T-helper 17 cell (primary cell): ENCODE results near the gene CHD9. TPM values are rescaled to one million over a fixed set of nuclear protein-coding genes. Genes with fewer than 3 reads are reported as not detected.
A peak's percentile ranks its signal among the peaks of the same experiment; 100 is the strongest.
"Not testable (repeated sequence)": the region's sequence is repeated elsewhere in the genome, so short reads cannot be mapped to it uniquely, and the experiment has no call there.

ENCODE experiments used
- ATAC-seq: fragments of 150-1000 bp; cut with Tn5 transposase; 2 replicates; pipeline ENCODE4 v1.10.0; 2021; ENCODE audit warnings: mild to moderate bottlenecking, moderate library complexity
- DNase-seq, 3 donors: peaks; one replicate each; pipeline versions ENCODE4 v3.0.0 to v3.0.0-alpha.2; 2020 to 2021
- H3K9me3 ChIP-seq: one replicate; pipeline ENCODE4 v1.7.0; 2013; ENCODE audit warnings: low read length, mild to moderate bottlenecking; ENCODE audit not compliant: control insufficient read depth, poor library complexity, severe bottlenecking
- H3K27ac Mint-ChIP-seq: one replicate; pipeline ENCODE4 v1.8.0; 2022; ENCODE audit warnings: mild to moderate bottlenecking, moderate library complexity, mixed read lengths
- H3K27me3 Mint-ChIP-seq: one replicate; pipeline ENCODE4 v1.8.0; 2022; ENCODE audit warnings: mixed read lengths
- H3K36me3 Mint-ChIP-seq: one replicate; pipeline ENCODE4 v1.8.0; 2022; ENCODE audit warnings: low read depth, mixed read lengths
- H3K4me1 Mint-ChIP-seq: one replicate; pipeline ENCODE4 v1.8.0; 2022; ENCODE audit warnings: mild to moderate bottlenecking, mixed read lengths
- H3K4me3 Mint-ChIP-seq: one replicate; pipeline ENCODE4 v1.8.0; 2022; ENCODE audit warnings: mild to moderate bottlenecking, moderate library complexity, mixed read lengths
- total RNA-seq, 4 donors: library from RNA in 2 of 4; stranded (reverse) in 2 of 4; gene quantifications; one replicate each; pipeline ENCODE4 v1.2.3 and lab custom pipeline; 2022 to 2026

Gene CHD9
- total RNA-seq, 2 donors from 2014 or later, result 32.4 to 33.3 TPM

DNA sequence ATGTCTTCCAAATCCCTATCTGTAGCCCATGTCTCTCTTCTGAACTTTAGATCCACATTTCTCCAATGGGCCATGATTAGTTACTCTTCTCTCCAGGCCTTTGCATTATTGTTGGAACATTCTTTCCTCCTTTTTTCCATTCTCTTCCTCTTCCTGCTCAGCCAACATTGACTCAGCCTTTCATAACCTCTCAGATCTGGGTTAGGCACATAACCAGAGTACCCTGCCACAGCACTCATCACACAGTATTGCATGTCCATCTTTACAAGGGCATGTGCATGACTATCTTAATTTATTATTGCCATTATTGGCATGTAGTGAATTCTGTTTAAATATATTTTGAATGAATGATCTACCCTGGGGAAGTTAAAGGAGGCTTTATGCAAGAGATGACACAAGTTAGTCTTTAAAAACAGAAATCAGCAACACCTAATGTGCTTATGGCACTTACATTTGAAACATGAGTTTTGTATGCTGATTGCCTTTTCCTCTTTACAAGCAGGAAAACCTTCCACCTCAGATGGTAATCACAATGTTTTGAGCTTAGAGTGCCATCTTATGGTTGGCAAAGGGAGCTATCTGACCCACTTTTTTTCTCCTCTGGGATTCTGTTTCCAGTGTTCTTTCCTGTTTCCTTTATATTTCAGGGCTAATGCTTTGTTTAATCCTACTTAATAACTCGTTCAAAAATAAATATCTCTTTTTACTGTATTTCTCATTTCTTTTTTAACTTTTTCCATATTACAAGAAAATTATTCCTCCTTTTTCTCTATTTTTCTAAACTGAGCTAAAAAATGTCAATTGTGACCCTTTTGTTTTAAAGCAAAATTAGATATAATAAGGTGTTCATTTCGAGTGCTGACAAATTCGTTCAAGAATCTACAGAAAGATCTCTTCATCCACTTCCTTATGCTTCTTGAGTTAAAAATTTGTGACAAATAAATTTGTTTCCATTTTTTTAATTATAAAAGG is 228.5 kb downstream of the CHD9 start:
- H3K9me3 ChIP-seq, result no peaks in the 10 kb centered on the region
- Mint-ChIP-seq H3K27me3 (no peaks in the 10 kb centered on the region), H3K4me3 (no peak overlapping the region), H3K27ac (no peak overlapping the region), H3K36me3 (peaks cover 3% of the 10 kb centered on the region), H3K4me1 (peaks cover 2% of the 10 kb centered on the region)
- ATAC-seq (no peak), DNase-seq (no peak)

DNA sequence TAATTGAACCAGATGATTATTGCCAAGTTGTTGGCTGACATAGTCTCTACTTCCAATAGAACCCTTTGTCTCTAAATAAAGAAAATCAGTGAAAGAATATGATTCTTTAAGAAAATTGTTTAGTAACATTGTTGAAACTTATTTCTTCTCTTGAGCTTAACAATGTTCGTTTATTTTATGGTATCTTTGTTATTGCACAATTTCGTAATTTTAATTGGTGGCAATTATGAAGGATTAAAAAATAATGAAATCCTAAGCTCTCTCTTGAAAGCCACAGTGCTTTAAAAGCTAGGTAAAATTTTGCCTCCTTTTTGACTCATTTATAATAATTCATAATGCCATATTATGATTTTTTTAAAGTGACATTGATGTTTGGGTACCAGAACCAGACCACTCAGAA is 230.4 kb downstream of the CHD9 start:
- no peak overlapping the region for H3K27ac Mint-ChIP-seq

DNA sequence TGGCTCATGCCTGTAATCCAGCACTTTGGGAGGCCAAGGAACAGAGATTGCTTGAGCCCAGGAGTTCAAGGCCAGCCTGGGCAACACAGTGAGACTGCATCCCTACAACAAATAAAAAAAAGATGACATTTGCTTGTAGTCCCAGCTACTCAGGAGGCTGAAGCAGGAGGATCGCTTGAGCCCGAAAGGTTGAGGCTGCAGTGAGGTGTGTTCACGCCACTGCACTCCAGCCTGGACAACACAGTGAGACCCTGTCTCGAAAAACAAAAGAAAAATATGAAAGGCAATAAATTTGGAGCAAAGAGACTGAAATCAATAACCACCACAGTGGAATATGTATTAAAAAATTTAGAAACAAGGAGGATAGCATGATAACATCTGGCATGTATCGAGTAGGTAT is 235.7 kb downstream of the CHD9 start:
- no peak for ATAC-seq
- H3K36me3 Mint-ChIP-seq, result peaks cover 6% of the 10 kb centered on the region
- DNase-seq, result no peak
- peaks cover 6% of the 10 kb centered on the region for H3K4me1 Mint-ChIP-seq
- H3K27me3 Mint-ChIP-seq, result no peaks in the 10 kb centered on the region
- H3K27ac Mint-ChIP-seq, result peak overlapping the region; percentile 93
- no peaks in the 10 kb centered on the region for H3K9me3 ChIP-seq
- H3K4me3 Mint-ChIP-seq, result no peak overlapping the region

More for the DNA sequence above, 230.4 kb downstream of the CHD9 start:
- H3K4me1 Mint-ChIP-seq, result peaks cover 3% of the 10 kb centered on the region
- no peak overlapping the region for H3K4me3 Mint-ChIP-seq
- no peak for DNase-seq
- H3K9me3 ChIP-seq, result no peaks in the 10 kb centered on the region
- peaks cover 4% of the 10 kb centered on the region for H3K36me3 Mint-ChIP-seq
- ATAC-seq, result no peak
- no peaks in the 10 kb centered on the region for H3K27me3 Mint-ChIP-seq

DNA sequence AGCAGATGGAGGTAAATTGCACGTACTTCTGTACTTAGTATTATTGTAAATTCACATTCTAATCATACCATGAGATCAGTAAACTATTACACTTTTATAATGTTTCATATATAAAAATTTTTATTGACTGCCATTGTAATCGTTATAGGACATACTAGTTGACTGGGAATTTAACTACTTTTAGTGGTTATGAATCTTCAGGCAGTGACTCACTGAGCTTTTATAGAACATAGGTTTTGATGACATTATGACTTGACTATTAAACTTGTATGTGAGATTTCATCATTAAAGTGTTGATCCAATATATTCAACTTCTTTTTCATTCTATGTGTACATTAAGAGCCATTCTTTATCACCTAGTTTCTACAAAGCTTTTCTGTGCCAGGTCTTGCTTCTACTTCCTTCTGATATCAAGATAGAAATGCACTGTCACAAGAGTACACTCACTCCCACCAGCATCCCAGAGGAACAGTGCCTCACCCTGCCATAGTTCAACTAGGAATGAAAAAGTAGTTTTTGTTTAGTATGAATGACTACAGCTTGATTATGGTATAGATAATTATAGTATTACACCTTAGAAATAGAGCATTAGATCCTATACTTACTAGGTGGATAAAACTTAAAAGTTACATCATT is 237.1 kb downstream of the CHD9 start:
- H3K9me3 ChIP-seq, result no peaks in the 10 kb centered on the region
- Mint-ChIP-seq H3K27me3 (no peaks in the 10 kb centered on the region), H3K27ac (no peak overlapping the region), H3K4me3 (no peak overlapping the region), H3K4me1 (peaks cover 6% of the 10 kb centered on the region), H3K36me3 (peaks cover 10% of the 10 kb centered on the region)
- ATAC-seq (no peak), DNase-seq (no peak)

DNA sequence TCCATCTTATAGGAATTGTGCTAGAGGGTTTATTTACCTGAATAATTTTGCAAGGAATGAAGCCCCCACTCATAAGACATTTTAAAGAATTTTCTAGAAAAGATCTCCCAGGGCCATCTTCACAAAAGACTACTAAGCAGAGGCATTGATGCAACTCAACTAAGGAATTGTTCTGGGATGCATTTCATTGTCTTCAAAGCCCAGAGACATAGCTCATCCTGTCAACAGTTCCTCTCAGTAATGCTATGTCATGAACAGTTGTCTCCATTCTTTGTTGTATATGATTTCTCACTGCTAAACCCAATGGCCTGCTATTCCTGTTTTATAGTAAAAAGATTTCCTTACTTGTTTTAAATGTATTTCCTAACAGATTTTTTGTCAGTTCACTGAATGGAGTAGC is 242.7 kb downstream of the CHD9 start:
- peaks cover 6% of the 10 kb centered on the region for H3K36me3 Mint-ChIP-seq
- no peaks in the 10 kb centered on the region for H3K27me3 Mint-ChIP-seq
- no peaks in the 10 kb centered on the region for H3K9me3 ChIP-seq
- DNase-seq, result no peak
- no peak for ATAC-seq
- H3K4me1 Mint-ChIP-seq, result peaks cover 2% of the 10 kb centered on the region
- no peak overlapping the region for H3K4me3 Mint-ChIP-seq
- H3K27ac Mint-ChIP-seq, result no peak overlapping the region

DNA sequence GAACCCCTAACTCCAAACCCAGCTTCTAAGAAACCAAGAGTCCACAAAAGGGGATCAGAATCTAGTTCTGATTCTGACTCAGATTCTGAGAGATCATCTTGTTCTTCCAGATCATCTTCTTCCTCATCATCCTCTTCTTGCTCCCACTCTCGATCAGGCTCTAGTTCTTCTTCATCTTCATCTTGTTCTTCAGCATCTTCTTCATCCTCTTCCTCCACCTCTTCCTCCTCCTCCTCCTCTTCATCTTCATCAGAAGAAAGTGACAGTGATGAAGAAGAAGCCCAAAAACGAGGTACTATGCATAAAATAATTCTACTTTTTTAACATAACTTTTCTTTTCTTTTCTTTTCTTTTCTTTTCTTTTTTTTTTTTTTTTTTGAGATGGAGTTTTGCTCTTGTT is 249.5 kb downstream of the CHD9 start:
- Mint-ChIP-seq H3K4me3 (no peak overlapping the region), H3K36me3 (peaks cover 3% of the 10 kb centered on the region), H3K27ac (no peak overlapping the region), H3K27me3 (no peaks in the 10 kb centered on the region), H3K4me1 (peaks cover 2% of the 10 kb centered on the region)
- no peaks in the 10 kb centered on the region for H3K9me3 ChIP-seq
- DNase-seq (no peak), ATAC-seq (no peak)

DNA sequence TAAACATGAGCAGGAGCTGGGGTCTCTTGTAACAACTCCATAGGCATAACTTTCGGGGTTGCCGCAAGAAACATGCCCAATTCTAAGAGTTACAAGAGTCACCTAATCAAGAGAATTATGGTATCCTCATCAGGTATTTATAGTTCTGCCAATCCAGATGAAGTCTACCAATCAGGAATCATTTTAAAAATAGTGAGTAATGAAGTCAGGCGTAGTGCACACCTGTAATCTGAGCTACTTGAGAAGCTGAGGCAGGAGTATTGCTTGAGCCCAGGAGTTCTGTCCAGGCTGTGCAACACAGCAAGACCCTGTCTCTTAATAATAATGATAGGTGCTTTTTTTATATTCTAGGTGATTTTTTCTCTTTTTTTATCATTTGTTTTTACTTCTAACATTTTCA is 251.0 kb downstream of the CHD9 start:
- ATAC-seq, result no peak
- H3K9me3 ChIP-seq, result no peaks in the 10 kb centered on the region
- Mint-ChIP-seq H3K36me3 (peaks cover 3% of the 10 kb centered on the region), H3K4me1 (peaks cover 2% of the 10 kb centered on the region), H3K27ac (no peak overlapping the region), H3K27me3 (no peaks in the 10 kb centered on the region), H3K4me3 (no peak overlapping the region)
- no peak for DNase-seq

DNA sequence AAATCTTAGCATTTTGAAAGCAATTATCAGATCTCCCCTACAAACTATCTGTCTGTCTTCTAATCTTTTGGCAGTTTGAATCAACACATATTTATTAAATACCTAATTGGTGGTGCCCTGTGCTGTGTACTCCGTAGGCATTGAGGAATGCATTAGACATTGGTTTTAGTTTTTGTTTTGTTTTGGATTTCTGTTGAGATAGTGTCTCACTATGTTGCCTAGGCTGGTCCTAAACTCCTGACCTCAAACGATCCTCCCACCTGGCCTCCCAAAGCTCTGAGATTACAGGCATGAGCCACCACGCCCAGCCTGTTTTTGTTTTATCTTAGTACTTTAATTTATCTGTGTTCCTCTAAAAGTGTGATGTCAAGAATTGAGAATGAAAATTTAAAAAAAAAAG is 254.7 kb downstream of the CHD9 start:
- Mint-ChIP-seq H3K4me3 (no peak overlapping the region), H3K4me1 (peaks cover 5% of the 10 kb centered on the region), H3K36me3 (peaks cover 5% of the 10 kb centered on the region), H3K27me3 (no peaks in the 10 kb centered on the region), H3K27ac (no peak overlapping the region)
- ATAC-seq, result no peak
- no peak for DNase-seq
- no peaks in the 10 kb centered on the region for H3K9me3 ChIP-seq

DNA sequence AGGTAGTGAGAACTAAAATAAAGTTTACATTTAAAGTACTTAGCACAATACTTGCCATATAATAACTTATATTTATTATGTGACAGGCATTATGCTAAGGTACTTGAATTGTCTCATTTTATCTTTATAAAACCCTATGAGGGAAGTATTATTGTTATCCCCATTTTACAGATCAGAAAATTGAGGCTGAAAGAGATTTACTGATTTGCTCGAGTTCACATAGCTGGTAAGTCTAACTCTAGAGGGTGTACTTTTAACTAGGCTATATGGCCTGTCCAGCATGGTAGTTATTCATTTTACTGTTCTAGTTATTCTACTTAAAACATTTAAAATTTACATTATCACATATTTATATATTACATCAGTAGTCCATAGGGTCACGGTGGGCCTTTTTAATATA is 266.2 kb downstream of the CHD9 start:
- Mint-ChIP-seq H3K27me3 (no peaks in the 10 kb centered on the region), H3K4me3 (no peak overlapping the region), H3K27ac (no peak overlapping the region), H3K4me1 (no peaks in the 10 kb centered on the region), H3K36me3 (no peaks in the 10 kb centered on the region)
- H3K9me3 ChIP-seq, result no peaks in the 10 kb centered on the region
- DNase-seq (no peak), ATAC-seq (no peak)

DNA sequence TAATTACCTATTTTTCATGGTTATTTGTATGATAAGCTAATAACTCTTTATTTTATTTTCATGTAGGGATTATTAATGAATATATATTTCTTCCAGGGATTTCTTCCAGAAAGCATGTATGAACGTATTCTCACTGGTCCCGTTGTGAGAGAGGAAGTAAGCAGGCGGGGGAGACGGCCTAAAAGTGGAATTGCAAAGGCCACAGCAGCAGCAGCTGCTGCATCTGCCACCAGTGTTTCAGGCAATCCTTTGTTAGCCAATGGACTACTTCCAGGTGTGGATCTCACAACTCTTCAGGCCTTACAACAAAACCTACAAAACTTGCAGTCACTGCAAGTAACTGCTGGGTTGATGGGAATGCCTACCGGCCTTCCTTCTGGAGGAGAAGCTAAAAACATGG is 269.1 kb downstream of the CHD9 start:
- Mint-ChIP-seq H3K4me3 (no peak overlapping the region), H3K36me3 (no peaks in the 10 kb centered on the region), H3K4me1 (no peaks in the 10 kb centered on the region), H3K27ac (no peak overlapping the region), H3K27me3 (no peaks in the 10 kb centered on the region)
- ATAC-seq (no peak), DNase-seq (no peak)
- H3K9me3 ChIP-seq, result no peaks in the 10 kb centered on the region

DNA sequence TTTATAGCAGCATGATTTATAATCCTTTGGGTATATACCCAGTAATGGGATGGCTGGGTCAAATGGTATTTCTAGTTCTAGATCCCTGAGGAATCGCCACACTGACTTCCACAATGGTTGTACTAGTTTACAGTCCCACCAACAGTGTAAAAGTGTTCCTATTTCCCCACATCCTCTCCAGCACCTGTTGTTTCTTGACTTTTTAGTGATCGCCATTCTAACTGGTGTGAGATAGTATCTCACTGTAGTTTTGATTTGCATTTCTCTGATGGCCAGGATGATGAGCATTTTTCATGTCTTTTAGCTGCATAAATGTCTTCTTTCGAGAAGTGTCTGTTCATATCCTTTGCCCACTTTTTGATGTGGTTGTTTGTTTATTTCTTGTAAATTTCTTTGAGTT is 276.2 kb downstream of the CHD9 start:
- H3K9me3 ChIP-seq, H3K27ac Mint-ChIP-seq, H3K27me3 Mint-ChIP-seq, ATAC-seq, H3K4me3 Mint-ChIP-seq, DNase-seq, H3K4me1 Mint-ChIP-seq, H3K36me3 Mint-ChIP-seq: not testable (repeated sequence)

DNA sequence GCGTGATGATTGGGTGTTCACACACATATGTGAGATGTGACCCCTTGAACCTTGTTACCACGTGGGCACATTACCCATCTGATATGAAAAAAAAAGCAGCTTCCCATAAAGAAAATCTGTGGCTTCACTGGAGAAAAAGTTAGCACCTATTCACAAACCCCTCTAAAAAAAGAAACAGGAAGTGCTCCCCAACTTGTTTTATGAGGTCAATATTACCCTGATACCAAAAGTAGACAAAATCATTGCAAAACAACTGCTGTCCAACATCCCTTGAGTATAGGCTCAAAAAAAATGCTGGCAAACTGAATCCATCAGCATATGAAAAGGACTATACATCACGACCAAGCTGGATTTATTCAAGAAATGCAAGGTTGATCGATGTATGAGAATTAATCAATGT is 279.8 kb downstream of the CHD9 start:
- Mint-ChIP-seq H3K36me3 (no peaks in the 10 kb centered on the region), H3K4me3 (no peak overlapping the region), H3K4me1 (no peaks in the 10 kb centered on the region), H3K27me3 (peaks cover 7% of the 10 kb centered on the region), H3K27ac (no peak overlapping the region)
- no peaks in the 10 kb centered on the region for H3K9me3 ChIP-seq
- no peak for ATAC-seq
- DNase-seq, result no peak

DNA sequence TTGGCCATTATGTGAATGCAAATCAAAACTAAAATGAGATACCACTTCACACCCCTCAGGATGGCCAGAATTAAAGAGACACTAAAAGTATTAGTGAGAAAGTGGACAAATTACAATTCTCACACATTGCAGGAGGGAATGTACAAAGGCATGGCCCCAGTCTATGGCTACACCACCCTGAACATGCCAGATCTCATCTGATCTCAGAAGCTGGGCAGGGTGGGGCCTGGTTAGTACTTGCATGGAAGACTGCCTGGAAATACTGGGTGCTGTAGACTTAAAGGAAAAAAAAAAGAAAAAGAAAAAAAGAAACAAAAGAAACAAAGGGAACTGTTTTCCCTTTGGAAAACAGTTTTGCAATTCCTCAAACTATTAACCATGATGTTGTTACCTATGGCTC is 282.5 kb downstream of the CHD9 start:
- DNase-seq (no peak), ATAC-seq (no peak)
- no peak overlapping the region for H3K27ac Mint-ChIP-seq
- H3K9me3 ChIP-seq, result no peaks in the 10 kb centered on the region
- peaks cover 7% of the 10 kb centered on the region for H3K27me3 Mint-ChIP-seq
- peaks cover under 1% of the 10 kb centered on the region for H3K4me1 Mint-ChIP-seq
- H3K36me3 Mint-ChIP-seq, result no peaks in the 10 kb centered on the region
- H3K4me3 Mint-ChIP-seq, result no peak overlapping the region

DNA sequence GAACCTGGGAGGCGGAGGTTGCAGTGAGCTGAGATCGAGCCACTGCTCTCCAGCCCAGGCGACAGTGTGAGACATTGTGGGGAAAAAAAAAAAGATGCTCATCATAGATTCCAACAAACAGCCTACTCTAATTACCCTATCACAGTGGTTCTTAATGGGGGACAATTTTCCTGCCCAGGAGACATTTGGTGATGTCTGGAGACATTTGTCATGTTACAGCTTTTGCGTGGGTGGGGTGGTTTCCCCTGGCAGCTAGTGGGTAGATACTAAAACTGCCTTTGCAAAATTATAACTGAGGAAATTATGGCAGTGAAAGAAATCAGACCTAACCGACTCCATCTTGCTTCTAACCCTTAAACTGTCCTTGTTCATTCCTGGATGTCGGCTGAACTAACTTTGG is 287.0 kb downstream of the CHD9 start:
- ATAC-seq (no peak), DNase-seq (no peak)
- Mint-ChIP-seq H3K27me3 (no peaks in the 10 kb centered on the region), H3K36me3 (no peaks in the 10 kb centered on the region), H3K4me3 (no peak overlapping the region), H3K27ac (no peak overlapping the region), H3K4me1 (peaks cover 3% of the 10 kb centered on the region)
- no peaks in the 10 kb centered on the region for H3K9me3 ChIP-seq
